HUES6 (cell line): Measurements from ENCODE around the gene SCN9A.

ENCODE experiments used
- H3K27ac ChIP-seq: 2 replicates; pipeline ENCODE4 v1.7.0; 2013; ENCODE audit warnings: low read depth, mild to moderate bottlenecking, low read length, inconsistent platforms
- H3K27me3 ChIP-seq: 2 replicates; pipeline ENCODE4 v1.6.1; 2013; ENCODE audit warnings: low read length; ENCODE audit not compliant: control insufficient read depth, insufficient read depth
- H3K36me3 ChIP-seq: 2 replicates; pipeline ENCODE4 v1.6.1; 2013; ENCODE audit warnings: low read length; ENCODE audit not compliant: control insufficient read depth, insufficient read depth
- H3K4me1 ChIP-seq: 2 replicates; pipeline ENCODE4 v1.6.1; 2013; ENCODE audit warnings: low read length; ENCODE audit not compliant: control insufficient read depth, insufficient read depth
- H3K4me3 ChIP-seq: 2 replicates; pipeline ENCODE4 v1.5.1; 2013; ENCODE audit warnings: low read depth, low read length
- H3K9ac ChIP-seq: one replicate; pipeline ENCODE4 v1.6.1; 2013; ENCODE audit warnings: mild to moderate bottlenecking, low read length
- H3K9me3 ChIP-seq: 2 replicates; pipeline ENCODE4 v1.6.1; 2013; ENCODE audit warnings: low read depth, low read length; ENCODE audit not compliant: control insufficient read depth, insufficient read depth

Gene SCN9A

DNA sequence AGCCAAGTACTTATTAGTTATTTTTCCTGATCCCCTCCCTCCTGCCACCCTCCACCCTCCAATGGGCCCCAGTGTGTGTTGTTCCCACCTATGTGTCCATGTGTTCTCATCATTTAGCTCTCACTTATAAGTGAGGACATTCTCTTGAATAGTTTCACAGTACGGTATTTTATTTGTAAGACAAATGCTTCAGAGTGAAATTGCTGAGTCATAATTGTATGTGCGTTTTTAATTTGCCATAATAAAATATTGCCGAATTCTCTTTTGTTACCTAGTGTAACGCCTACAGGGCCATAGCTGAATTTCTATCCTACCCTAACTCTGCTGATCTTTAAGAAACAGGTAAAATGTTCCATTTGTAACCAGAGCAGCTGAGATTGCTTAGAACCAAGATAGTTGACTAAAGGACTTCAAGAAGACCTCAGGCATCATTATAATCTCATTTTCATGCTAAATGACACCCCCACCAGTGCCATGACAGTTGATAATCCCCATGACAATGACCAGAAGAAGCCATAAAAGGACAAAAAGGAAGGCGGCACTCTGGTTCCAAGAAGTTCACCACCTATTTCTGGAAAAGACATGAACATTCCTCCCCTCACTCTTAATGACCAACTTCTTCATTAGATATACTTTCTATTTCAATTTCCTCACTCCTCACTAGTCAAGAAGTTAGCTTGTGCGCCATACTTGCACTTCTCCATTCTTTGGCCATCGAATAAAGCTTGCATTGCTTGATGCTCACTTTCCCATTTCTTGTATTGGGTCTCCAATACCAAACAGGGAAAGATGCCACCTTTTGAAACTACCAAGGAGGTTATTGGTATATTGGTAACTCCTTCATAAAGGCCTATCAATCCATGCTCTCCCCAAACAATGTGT is 18.4 kb downstream of the SCN9A start:
- no peak overlapping the region for H3K9ac ChIP-seq
- no peaks in the 10 kb centered on the region for H3K4me1 ChIP-seq
- H3K36me3 ChIP-seq, result no peaks in the 10 kb centered on the region
- H3K4me3 ChIP-seq, result no peak overlapping the region
- no peaks in the 10 kb centered on the region for H3K27me3 ChIP-seq
- no peak overlapping the region for H3K27ac ChIP-seq
- no peaks in the 10 kb centered on the region for H3K9me3 ChIP-seq

DNA sequence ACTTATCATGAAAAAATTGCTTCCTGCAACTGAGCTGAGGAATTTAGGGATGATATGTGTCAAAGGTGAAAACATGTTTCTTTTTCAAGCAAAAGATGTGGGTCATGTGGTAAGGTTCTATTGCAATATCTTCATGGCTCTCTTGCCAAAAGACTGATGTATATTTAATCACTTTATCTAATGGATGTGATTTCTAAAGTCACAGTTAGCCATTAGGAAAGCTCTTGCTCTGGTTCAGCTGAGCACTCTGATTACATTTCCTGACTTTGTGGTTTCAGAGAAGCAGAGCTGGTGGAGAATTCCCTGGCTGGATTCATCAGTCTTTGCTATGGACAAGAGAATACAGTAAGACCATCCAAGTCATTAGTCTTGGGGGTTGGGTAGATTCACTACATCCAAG is 24.4 kb downstream of the SCN9A start:
- H3K4me1 ChIP-seq, result no peaks in the 10 kb centered on the region
- no peak overlapping the region for H3K4me3 ChIP-seq
- H3K36me3 ChIP-seq, result no peaks in the 10 kb centered on the region
- H3K27ac ChIP-seq, result no peak overlapping the region
- H3K9ac ChIP-seq, result no peak overlapping the region
- H3K9me3 ChIP-seq, result no peaks in the 10 kb centered on the region
- H3K27me3 ChIP-seq, result no peaks in the 10 kb centered on the region

DNA sequence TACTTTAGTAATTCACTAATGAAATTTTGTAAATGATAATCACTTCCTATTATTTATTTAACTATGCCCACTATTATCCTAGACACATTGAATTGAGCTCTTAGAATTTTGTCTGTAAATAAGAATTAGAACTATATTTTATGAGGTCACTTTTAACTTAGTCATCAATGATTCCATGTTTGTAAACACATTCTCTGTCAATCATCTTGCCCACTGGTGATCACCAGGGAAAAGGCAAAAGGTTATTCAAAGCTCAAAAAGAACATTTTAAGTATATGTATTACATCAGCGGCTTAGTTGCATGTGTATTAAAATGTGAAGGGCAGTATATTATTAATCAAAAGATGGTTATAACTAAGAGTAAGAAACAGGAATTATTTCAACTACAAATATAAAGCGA is 25.2 kb downstream of the SCN9A start:
- H3K9me3 ChIP-seq, result no peaks in the 10 kb centered on the region
- H3K4me3 ChIP-seq, result no peak overlapping the region
- H3K36me3 ChIP-seq, result no peaks in the 10 kb centered on the region
- no peak overlapping the region for H3K27ac ChIP-seq
- H3K9ac ChIP-seq, result no peak overlapping the region
- no peaks in the 10 kb centered on the region for H3K27me3 ChIP-seq
- H3K4me1 ChIP-seq, result no peaks in the 10 kb centered on the region

DNA sequence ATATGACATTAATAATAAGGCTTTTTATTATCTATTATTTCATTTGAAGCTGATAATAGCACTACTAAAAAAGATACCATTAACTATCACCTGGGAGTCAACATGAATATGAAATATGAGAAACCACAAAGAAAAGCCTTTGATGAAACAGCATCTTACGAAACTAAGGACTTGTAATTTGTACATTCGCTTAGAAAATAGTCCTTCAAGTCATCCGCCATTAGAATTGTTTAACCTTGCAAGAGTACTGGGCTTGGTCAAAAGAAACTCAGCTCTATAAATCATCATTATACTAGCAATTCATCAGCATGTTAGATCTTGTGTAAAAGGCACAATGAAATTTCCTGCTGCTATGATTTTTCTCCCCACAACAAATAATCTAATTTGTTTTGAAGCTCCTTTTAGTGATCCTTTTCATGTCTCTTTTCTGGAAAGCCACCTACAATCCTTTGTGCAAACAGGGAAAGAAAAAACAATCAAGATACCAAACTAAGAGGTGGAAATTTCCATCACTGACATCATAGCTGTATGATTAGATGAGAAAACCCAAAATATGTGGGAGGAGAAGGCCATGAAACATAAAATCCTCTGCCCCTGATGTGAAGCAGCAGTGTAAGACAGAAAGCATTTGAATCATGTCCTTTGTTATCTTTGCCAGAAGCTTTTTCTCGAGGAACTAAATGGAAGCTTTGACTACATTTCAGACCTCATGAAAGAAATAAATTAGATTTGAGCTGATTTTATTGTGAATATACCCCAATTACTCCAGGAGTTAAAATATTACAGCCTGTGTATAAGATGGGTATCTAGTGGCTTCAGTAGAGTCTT is 31.2 kb downstream of the SCN9A start:
- Histone ChIP-seq H3K9ac (no peak overlapping the region), H3K4me3 (no peak overlapping the region), H3K27me3 (no peaks in the 10 kb centered on the region), H3K4me1 (no peaks in the 10 kb centered on the region), H3K27ac (no peak overlapping the region), H3K9me3 (no peaks in the 10 kb centered on the region), H3K36me3 (no peaks in the 10 kb centered on the region)

DNA sequence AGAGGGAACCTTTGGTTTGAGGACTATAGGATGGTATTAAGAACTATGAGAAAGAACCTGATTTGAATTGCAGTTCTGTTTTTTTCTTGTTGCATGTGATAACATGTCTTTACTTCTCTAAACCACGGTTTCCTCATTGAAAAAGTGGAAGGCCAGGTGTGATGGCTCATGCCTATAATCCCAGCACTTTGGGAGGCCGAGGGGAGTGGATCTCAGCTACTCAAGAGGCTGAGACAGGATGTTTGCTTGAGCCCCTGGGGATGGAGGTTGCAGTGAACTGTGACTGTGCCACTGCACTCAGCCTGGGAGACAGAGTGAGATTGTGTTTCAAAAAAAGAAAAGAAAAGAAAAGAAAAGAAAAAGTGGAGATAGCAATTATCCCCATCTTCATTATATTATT is 32.3 kb downstream of the SCN9A start:
- no peaks in the 10 kb centered on the region for H3K4me1 ChIP-seq
- no peaks in the 10 kb centered on the region for H3K27me3 ChIP-seq
- no peak overlapping the region for H3K4me3 ChIP-seq
- no peaks in the 10 kb centered on the region for H3K36me3 ChIP-seq
- H3K9me3 ChIP-seq, result no peaks in the 10 kb centered on the region
- H3K27ac ChIP-seq, result no peak overlapping the region
- no peak overlapping the region for H3K9ac ChIP-seq

DNA sequence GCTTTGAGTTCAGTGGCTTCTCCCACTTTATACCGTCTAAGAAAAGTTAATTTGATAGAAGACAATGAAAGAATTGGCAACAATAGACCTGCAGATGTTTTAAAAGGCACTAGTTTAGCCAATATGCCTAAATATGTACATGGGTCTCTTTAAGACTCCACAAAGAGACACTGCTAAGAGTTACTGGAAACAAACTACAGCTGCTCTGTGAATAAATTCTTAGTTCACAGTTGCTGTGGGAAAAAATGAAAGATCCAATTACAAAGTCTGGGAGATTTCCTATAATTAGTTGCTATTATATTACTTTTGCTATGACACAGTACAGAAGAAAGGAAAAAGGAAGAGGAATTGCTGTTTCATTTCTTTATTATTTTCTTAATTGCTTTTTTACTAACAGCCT is 34.3 kb downstream of the SCN9A start:
- Histone ChIP-seq H3K27me3 (no peaks in the 10 kb centered on the region), H3K9me3 (no peaks in the 10 kb centered on the region), H3K4me3 (no peak overlapping the region), H3K36me3 (no peaks in the 10 kb centered on the region), H3K9ac (no peak overlapping the region), H3K27ac (no peak overlapping the region), H3K4me1 (peaks cover 7% of the 10 kb centered on the region)

DNA sequence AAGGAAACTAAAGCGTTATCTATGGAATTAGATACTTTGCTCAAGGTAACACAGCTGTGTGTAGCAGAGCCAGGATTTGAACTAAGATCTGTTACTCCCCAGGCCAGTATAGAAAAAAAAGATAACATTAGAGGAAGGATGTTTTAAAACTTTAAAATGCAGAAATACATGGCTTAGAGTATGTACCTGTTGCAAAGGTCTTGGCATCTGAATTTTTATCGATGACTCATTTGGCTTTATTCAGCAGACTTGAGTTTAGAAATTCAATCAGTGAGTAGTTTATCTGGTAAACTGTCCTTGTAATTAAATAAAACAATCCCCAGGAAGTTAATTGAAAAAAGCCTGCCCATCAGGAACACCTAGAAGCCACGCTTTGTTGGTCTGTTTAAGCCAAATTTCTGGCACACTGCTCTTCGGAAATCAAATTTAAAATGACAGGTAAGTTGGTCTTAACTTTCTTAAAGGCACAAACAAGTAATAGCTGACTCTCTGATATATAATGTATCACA is 36.9 kb downstream of the SCN9A start:
- H3K4me3 ChIP-seq, result no peak overlapping the region
- H3K4me1 ChIP-seq, result peaks cover 12% of the 10 kb centered on the region
- H3K27ac ChIP-seq, result no peak overlapping the region
- no peaks in the 10 kb centered on the region for H3K9me3 ChIP-seq
- H3K36me3 ChIP-seq, result no peaks in the 10 kb centered on the region
- no peaks in the 10 kb centered on the region for H3K27me3 ChIP-seq
- no peak overlapping the region for H3K9ac ChIP-seq

DNA sequence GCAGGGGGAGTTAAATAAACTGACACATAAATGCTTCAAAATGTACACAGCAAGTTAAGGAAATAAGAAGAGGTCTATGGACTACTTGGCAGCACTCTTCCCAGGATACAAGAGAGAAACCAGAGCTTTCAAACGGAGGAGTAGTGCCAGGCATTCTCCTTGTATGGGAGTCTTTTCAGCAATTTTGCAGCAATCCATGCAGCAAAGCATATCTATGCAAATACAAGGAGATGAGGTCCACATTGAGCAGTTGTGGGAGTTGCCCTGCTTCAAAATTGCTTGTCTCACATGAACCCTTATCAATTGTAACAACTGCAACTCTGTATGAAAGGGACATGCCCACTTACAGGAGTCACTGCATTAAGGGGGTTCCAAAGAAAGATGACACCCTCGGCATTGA is 37.8 kb downstream of the SCN9A start:
- Histone ChIP-seq H3K4me3 (no peak overlapping the region), H3K27ac (no peak overlapping the region), H3K4me1 (peaks cover 12% of the 10 kb centered on the region), H3K9me3 (no peaks in the 10 kb centered on the region), H3K27me3 (no peaks in the 10 kb centered on the region), H3K9ac (no peak overlapping the region), H3K36me3 (no peaks in the 10 kb centered on the region)

DNA sequence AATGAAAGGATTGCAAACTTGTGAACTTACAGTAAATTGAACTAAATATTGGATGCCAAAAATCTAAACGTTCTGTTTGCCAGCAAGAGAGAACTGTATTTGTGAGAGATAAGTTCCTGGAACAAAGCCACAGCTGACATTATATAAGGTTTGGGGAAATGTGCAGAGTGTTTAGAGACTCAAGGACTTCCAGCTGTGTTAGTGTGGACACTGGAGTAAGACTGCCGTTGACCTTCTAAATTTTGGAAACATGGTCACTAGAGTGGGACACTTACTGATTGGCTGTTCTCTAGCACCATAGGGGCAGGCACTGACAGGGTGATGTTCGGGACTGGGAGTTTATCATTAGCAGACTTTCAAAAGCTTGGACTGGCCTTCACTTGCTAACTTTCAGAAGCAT is 40.5 kb downstream of the SCN9A start:
- Histone ChIP-seq H3K27me3 (no peaks in the 10 kb centered on the region), H3K9ac (no peak overlapping the region), H3K4me1 (peaks cover 12% of the 10 kb centered on the region), H3K27ac (no peak overlapping the region), H3K9me3 (no peaks in the 10 kb centered on the region), H3K4me3 (no peak overlapping the region), H3K36me3 (no peaks in the 10 kb centered on the region)

DNA sequence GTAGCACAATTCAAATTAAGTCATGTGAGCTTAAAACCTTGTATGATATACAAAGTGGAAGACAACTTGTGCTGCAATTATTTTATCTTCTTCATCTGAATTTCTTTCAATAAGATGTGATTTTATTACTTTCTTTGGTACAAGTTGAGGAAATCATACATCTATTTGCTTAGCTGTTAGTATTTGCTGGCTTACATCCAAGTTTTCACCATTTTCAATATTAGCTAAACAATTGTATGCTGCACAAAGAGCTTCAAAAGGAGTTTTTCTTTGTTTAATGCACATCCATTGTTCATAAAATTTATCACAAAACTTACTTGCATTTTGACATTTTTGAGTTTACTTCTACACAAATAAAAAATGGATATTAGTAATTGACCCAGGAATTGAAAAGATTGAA is 40.9 kb downstream of the SCN9A start:
- Histone ChIP-seq H3K36me3 (no peaks in the 10 kb centered on the region), H3K27ac (no peak overlapping the region), H3K9ac (no peak overlapping the region), H3K27me3 (no peaks in the 10 kb centered on the region), H3K9me3 (no peaks in the 10 kb centered on the region), H3K4me1 (peaks cover 12% of the 10 kb centered on the region), H3K4me3 (no peak overlapping the region)

DNA sequence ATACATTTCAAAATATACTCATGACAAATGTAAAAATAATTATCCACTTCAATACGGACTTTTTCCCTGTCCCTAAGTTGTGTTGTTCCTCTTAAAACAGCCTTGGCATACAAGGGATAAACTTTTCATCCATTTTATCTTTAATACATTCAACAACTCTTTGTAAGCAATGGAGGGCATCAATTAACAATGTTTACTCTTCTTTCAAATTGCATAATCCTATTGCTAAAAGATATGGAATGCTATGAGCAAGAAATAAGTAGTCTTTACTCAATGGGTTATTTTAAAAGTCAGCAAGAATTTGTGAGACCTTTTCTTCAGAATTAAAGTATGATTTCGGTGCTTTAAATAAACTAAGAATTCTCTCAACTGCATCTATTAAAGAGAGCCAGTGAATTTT is 41.9 kb downstream of the SCN9A start:
- Histone ChIP-seq H3K36me3 (no peaks in the 10 kb centered on the region), H3K27ac (no peak overlapping the region), H3K9me3 (no peaks in the 10 kb centered on the region), H3K9ac (no peak overlapping the region), H3K4me3 (no peak overlapping the region), H3K27me3 (no peaks in the 10 kb centered on the region), H3K4me1 (peaks cover 12% of the 10 kb centered on the region)
